ENCODE measurements around the gene ADGRA3. TPM values are rescaled to one million over a fixed set of nuclear protein-coding genes. Genes with fewer than 3 reads are reported as not detected.
A peak's percentile ranks its signal among the peaks of the same experiment; 100 is the strongest.

The ADGRA3 gene
- total RNA-seq, 1 donor from 2014 or later: 15.8 TPM

DNA sequence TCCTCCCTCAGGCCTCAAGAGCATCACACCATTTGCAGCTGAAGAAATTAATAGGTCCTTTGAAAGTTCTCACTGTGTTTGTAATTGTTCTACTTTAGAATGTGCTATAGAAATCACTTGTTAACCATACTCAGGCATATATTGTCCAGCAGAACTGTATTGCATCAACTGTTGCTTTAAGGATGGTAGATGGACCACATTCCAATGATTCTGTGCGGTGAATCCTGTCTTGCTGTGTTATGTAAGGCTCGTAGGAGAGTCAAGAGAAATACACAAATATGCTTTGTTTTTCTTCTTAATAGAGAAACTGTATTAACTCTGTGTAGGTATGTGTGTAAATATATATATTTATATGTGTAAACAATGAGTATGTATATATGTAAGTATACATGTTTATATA is 6.3 kb upstream of the ADGRA3 start:
- Histone ChIP-seq H3K9me3 (no peaks in the 10 kb centered on the region), H3K4me3 (no peak overlapping the region), H3K27me3 (ENCODE audit: low read depth) (no peaks in the 10 kb centered on the region), H3K4me1 (no peaks in the 10 kb centered on the region), H3K36me3 (no peaks in the 10 kb centered on the region), H3K27ac (no peak overlapping the region)
- intact Hi-C loops (cut with DNase I): no loop called here
- no peak for ATAC-seq
- TF ChIP-seq, protein P1, sequence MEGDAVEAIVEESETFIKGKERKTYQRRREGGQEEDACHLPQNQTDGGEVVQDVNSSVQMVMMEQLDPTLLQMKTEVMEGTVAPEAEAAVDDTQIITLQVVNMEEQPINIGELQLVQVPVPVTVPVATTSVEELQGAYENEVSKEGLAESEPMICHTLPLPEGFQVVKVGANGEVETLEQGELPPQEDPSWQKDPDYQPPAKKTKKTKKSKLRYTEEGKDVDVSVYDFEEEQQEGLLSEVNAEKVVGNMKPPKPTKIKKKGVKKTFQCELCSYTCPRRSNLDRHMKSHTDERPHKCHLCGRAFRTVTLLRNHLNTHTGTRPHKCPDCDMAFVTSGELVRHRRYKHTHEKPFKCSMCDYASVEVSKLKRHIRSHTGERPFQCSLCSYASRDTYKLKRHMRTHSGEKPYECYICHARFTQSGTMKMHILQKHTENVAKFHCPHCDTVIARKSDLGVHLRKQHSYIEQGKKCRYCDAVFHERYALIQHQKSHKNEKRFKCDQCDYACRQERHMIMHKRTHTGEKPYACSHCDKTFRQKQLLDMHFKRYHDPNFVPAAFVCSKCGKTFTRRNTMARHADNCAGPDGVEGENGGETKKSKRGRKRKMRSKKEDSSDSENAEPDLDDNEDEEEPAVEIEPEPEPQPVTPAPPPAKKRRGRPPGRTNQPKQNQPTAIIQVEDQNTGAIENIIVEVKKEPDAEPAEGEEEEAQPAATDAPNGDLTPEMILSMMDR (IDR thresholded peaks at IDR 0.05): no peak
- no peak for DNase-seq

DNA sequence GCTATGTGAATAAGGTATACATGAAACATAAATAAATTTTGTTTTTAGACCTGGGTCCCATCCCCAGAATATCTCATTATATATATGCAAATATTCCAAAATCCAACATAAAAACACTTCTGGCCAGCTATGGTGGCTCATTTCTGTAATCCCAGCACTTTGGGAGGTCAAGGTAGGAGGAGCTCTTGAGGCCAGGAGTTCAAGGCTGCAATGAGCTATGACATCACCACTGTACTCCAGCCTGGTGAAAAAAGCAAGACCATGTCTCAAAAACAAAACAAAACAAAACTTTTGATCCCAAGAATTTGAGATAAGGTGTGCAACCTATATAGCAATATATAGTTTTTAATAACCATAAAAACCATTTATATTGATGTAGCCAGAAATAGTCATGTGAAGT is 5.4 kb upstream of the ADGRA3 start:
- H3K27ac ChIP-seq: no peak overlapping the region
- intact Hi-C loops (cut with DNase I): no loop called here
- DNase-seq (no peak), ATAC-seq (no peak)
- TF ChIP-seq, protein P1 (IDR thresholded peaks at IDR 0.05): no peak
- no peaks in the 10 kb centered on the region for H3K36me3 ChIP-seq
- H3K4me3 ChIP-seq: no peak overlapping the region
- H3K27me3 ChIP-seq (ENCODE audit: low read depth): peaks cover 3% of the 10 kb centered on the region
- no peaks in the 10 kb centered on the region for H3K4me1 ChIP-seq
- no peaks in the 10 kb centered on the region for H3K9me3 ChIP-seq

DNA sequence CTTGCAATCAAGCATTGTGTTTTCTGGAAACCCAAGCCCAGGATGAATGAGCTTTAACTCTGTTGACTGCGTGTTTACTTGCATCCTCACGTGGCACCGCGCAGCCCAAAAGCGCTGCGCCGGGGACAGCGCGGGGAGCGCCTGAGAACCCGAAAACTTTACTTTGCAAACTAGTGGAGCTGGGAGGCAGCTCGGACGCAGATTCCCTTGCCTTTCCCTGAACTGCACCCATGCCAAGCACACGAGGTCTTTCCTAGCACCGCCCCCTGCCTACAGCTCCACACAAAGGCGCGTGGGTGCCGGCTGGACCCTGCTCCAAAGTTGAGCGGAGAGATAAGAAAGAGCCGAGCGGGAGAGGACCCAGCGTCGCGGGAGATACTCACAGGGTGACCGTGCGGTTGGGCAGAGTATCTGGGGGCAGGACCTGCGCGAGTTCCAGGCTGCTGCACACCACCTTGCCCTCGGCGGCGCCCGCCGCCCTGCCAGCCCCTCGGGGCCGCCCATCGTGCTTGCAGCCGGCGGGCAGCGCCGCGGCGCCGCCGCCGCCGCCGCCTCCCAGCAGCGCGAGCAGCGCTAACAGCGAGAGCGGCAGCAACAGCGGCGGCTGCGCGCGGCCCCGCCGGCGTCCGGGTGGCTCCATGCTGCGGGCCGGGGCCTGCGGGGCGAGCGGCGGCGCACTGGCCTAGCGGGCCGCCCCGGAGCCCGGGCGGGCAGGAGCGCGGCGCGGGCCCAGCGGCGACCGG is 550 bp downstream of the ADGRA3 start:
- no peaks in the 10 kb centered on the region for H3K36me3 ChIP-seq
- H3K27ac ChIP-seq: peak overlapping the region; percentile 65
- TF ChIP-seq, protein P1 (IDR thresholded peaks at IDR 0.05): no peak
- no peaks in the 10 kb centered on the region for H3K9me3 ChIP-seq
- H3K27me3 ChIP-seq (ENCODE audit: low read depth): peaks cover 5% of the 10 kb centered on the region
- H3K4me3 ChIP-seq: peak overlapping the region; percentile 63
- peak; percentile 70 for DNase-seq
- peak; percentile 67 to 70 for ATAC-seq
- intact Hi-C loops (cut with DNase I): no loop called here
- no peaks in the 10 kb centered on the region for H3K4me1 ChIP-seq

DNA sequence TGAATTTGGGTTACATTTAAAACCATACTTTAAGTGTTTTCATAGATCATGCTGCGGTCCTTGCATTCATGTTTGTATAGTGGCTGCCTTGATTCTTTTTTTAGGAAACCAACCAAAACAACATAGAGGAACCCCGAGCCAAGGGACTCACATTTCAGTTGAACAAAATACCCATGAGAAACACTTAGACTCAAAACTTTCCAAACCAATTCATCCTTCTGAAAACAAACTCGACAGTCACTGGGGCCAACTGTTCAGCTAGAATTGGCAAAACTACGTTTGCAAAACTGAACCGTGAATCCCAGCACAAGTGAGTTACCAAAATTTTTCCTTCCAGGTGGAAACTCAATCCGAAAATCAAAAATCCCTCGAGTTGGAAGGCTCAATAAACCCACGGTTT is 1.4 kb downstream of the ADGRA3 start:
- Histone ChIP-seq H3K36me3 (no peaks in the 10 kb centered on the region), H3K4me3 (peak overlapping the region; percentile 63), H3K27ac (peak overlapping the region; percentile 65), H3K9me3 (no peaks in the 10 kb centered on the region), H3K4me1 (no peaks in the 10 kb centered on the region), H3K27me3 (ENCODE audit: low read depth) (peaks cover 5% of the 10 kb centered on the region)
- ATAC-seq (no peak), DNase-seq (no peak)
- intact Hi-C loops (cut with DNase I): no loop called here
- TF ChIP-seq, protein P1 (IDR thresholded peaks at IDR 0.05): no peak

DNA sequence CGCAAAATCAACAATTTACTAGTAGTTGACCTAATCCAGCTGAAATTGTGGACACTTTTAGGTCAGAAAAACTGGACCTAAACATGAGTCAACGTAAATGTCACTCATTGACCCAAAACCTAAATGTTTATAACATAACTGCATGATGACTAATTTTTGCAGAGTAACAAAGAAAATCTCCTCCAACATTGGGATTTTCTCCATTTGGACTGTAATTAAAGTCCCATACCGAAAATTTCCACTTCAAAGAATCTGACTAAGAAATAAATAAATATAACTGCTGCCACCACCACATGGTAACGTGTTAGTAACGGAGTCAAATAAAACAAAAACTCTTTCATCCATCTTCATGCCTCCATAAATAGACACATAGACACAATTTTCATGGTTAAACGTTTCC is 1.9 kb downstream of the ADGRA3 start:
- no peak overlapping the region for H3K27ac ChIP-seq
- H3K9me3 ChIP-seq: no peaks in the 10 kb centered on the region
- H3K36me3 ChIP-seq: no peaks in the 10 kb centered on the region
- H3K4me3 ChIP-seq: no peak overlapping the region
- DNase-seq (no peak), ATAC-seq (no peak)
- intact Hi-C loops (cut with DNase I): no loop called here
- TF ChIP-seq, protein P1 (IDR thresholded peaks at IDR 0.05): no peak
- no peaks in the 10 kb centered on the region for H3K4me1 ChIP-seq
- peaks cover 5% of the 10 kb centered on the region for H3K27me3 ChIP-seq (ENCODE audit: low read depth)

All from lower lobe of right lung (tissue), 2 donors.